NK-92 (cell line): ENCODE results near the gene ZNF341.

ENCODE experiments used
- DNase-seq: peaks from one replicate; lab custom pipeline; 2025; ENCODE audit not compliant: unreplicated experiment; lab: John Stamatoyannopoulos, UW

The ZNF341 gene

GRCh38 chr20:33839591-33839990 is 107.8 kb downstream of the ZNF341 start:
- no peak for DNase-seq

- no peak for DNase-seq
Observed at GRCh38 chr20:33840160-33840559, 108.4 kb downstream of the ZNF341 start.

DNA sequence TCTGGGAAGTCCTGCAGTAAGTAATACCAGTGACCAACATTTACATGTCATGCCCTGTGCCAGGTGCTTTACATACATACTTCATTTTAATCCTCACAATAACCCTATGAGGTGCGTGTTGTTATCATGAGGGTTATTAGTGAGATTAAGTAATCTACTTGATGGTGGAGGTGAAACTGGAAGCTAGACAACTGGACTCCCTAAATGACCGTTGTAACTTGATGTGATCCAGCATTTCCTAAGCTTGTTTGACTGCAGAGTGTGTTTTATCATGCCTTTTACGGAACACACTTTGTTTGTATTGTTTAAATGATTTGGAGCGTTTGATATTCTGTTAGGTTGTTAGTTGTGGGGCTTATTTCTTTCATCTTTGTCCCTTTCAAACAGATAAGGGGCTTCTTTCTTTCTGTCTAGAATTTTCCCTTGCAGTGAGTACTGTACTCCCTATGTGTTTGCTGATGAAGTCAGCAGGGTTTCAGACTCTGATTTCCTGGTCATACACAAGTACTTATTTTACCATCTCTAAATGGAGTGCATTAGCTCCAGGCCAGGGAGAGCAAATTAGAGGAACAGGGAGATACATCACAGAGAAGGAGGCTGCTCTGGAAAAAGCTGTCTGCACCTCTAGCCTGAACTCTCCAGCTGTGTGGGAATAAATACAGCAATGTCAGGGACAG is 109.1 kb downstream of the ZNF341 start:
- DNase-seq = no peak

GRCh38 chr20:33841436-33841799 is 109.6 kb downstream of the ZNF341 start:
- DNase-seq = no peak
